WTC11 (cell line): Measurements from ENCODE around the gene STK38L.

ENCODE experiments used
- ATF1 ChIP-seq: sonication (generic); formaldehyde crosslinking; IDR thresholded peaks from 2 replicates; pipeline ENCODE4 v1.8.1; 2023; ENCODE audit warnings: mild to moderate bottlenecking, moderate library complexity, missing genetic modification reagents
- CREB1 ChIP-seq: sonication (generic); formaldehyde crosslinking; IDR thresholded peaks from 2 replicates; pipeline ENCODE4 v1.8.0; 2023; ENCODE audit warnings: mild to moderate bottlenecking, missing genetic modification reagents
- CREM ChIP-seq: sonication (generic); formaldehyde crosslinking; IDR thresholded peaks from 2 replicates; pipeline ENCODE4 v1.8.1; 2022; ENCODE audit warnings: mild to moderate bottlenecking, missing genetic modification reagents, moderate library complexity
- CTCF ChIP-seq: fragments of 200-600 bp; IDR thresholded peaks from 2 replicates; pipeline ENCODE4 v1.8.0; 2022; ENCODE audit warnings: antibody characterized with exemption
- FOXK1 ChIP-seq: sonication (generic); formaldehyde crosslinking; IDR thresholded peaks from 2 replicates; pipeline ENCODE4 v1.8.0; 2022; ENCODE audit warnings: mild to moderate bottlenecking, moderate library complexity, missing genetic modification reagents
- FOXP1 ChIP-seq: sonication (generic); formaldehyde crosslinking; IDR thresholded peaks from 2 replicates; pipeline ENCODE4 v1.8.0; 2022; ENCODE audit warnings: missing genetic modification reagents, mild to moderate bottlenecking, moderate library complexity, borderline replicate concordance
- MAX ChIP-seq: sonication (generic); formaldehyde crosslinking; IDR thresholded peaks from 2 replicates; pipeline ENCODE4 v1.8.0; 2022; ENCODE audit warnings: mild to moderate bottlenecking, missing genetic modification reagents
- MLX ChIP-seq: sonication (generic); formaldehyde crosslinking; IDR thresholded peaks from 2 replicates; pipeline ENCODE4 v1.8.1; 2023; ENCODE audit warnings: mild to moderate bottlenecking, missing genetic modification reagents, moderate library complexity
- SMAD3 ChIP-seq: sonication (generic); formaldehyde crosslinking; IDR thresholded peaks from 2 replicates; pipeline ENCODE4 v1.8.0; 2022; ENCODE audit warnings: missing genetic modification reagents, mild to moderate bottlenecking, borderline replicate concordance
- STAT6 ChIP-seq: sonication (generic); formaldehyde crosslinking; conservative IDR thresholded peaks from 2 replicates; pipeline ENCODE4 v1.8.1; 2023; ENCODE audit warnings: mild to moderate bottlenecking, low read depth, missing genetic modification reagents, moderate library complexity
- USF2 ChIP-seq: sonication (generic); formaldehyde crosslinking; IDR thresholded peaks from 2 replicates; pipeline ENCODE4 v1.8.1; 2023; ENCODE audit warnings: mild to moderate bottlenecking, missing genetic modification reagents, moderate library complexity
- ZNF263 ChIP-seq: sonication (generic); formaldehyde crosslinking; IDR thresholded peaks from 2 replicates; pipeline ENCODE4 v1.8.1; 2022; ENCODE audit warnings: low read depth, mild to moderate bottlenecking, moderate library complexity, missing genetic modification reagents
- ZNF512 ChIP-seq: sonication (generic); formaldehyde crosslinking; IDR thresholded peaks from 2 replicates; pipeline ENCODE4 v1.8.1; 2022; ENCODE audit warnings: missing genetic modification reagents, borderline replicate concordance
- ZSCAN18 ChIP-seq: fragments of 250-450 bp; sonication (Bioruptor Pico); IDR thresholded peaks from 2 replicates; pipeline ENCODE4 v2.1.2; 2022; ENCODE audit warnings: mild to moderate bottlenecking, moderate library complexity

- TF ChIP-seq ZSCAN18 (CRISPR knock-in tag) (no peak), STAT6 (CRISPR knock-in tag) (no peak), CTCF (no peak), FOXK1 (no peak), MAX (CRISPR knock-in tag) (no peak), ATF1 (CRISPR knock-in tag) (no peak), USF2 (CRISPR knock-in tag) (no peak), CREB1 (CRISPR knock-in tag) (no peak), MLX (no peak), ZNF263 (CRISPR knock-in tag) (no peak), ZNF512 (CRISPR knock-in tag) (no peak), FOXP1 (CRISPR knock-in tag) (no peak), SMAD3 (CRISPR knock-in tag) (no peak), CREM (CRISPR knock-in tag) (no peak)
Measured at GRCh38 chr12:27237790-27238771, 6.0 kb upstream of the STK38L start.
